PC-3 (cell line): Measurements from ENCODE around the gene GXYLT2. TPM values are rescaled to one million over a fixed set of nuclear protein-coding genes. Genes with fewer than 3 reads are reported as not detected.

Experiments
- ATAC-seq: fragments of 200-7000 bp; cut with Tn5 transposase; 2 replicates; pipeline ENCODE4 v1.9.1; 2020; ENCODE audit warnings: mild to moderate bottlenecking, moderate library complexity
- BruUV-seq: library from RNA; stranded (reverse); fragments of 400-500 nt; replicated peaks from 2 replicates; lab custom pipeline; 2021; lab: Mats Ljungman, UMichigan
- CTCF ChIA-PET: fragments of 300-600 bp; sonication (Branson Sonifier 250); formaldehyde crosslinking; loops from one replicate; lab custom pipeline; 2022; ENCODE audit warnings: antibody characterized with exemption; lab: Charles Lee
- POLR2A ChIA-PET: fragments of 300-600 bp; sonication (Branson Sonifier 250); formaldehyde crosslinking; loops from one replicate; lab custom pipeline; 2022; ENCODE audit warnings: antibody characterized with exemption; ENCODE audit not compliant: unreplicated experiment; lab: Charles Lee
- DNase-seq: peaks from one replicate; pipeline ENCODE4 v3.0.0-alpha.2; 2015
- H2AFZ ChIP-seq: fragments of 300-600 bp; sonication (generic); 2 replicates; pipeline ENCODE4 v1.6.0; 2016; ENCODE audit warnings: antibody characterized with exemption, low read length
- H3F3A ChIP-seq: fragments of 300-600 bp; sonication (generic); one replicate; pipeline ENCODE4 v1.6.0; 2017; ENCODE audit warnings: antibody characterized with exemption, low read length, control low read depth, mild to moderate bottlenecking; ENCODE audit not compliant: unreplicated experiment
- H3K27ac ChIP-seq: fragments of 300-600 bp; sonication (generic); 2 replicates; pipeline ENCODE4 v1.5.1; 2016; ENCODE audit warnings: mild to moderate bottlenecking, low read length
- H3K27me3 ChIP-seq: fragments of 300-600 bp; sonication (generic); 2 replicates; pipeline ENCODE4 v1.6.1; 2016; ENCODE audit warnings: low read length, mixed read lengths
- H3K36me3 ChIP-seq: fragments of 300-600 bp; sonication (generic); 2 replicates; pipeline ENCODE4 v1.6.1; 2016; ENCODE audit warnings: low read depth, mixed run types, low read length, mixed read lengths
- H3K4me1 ChIP-seq: fragments of 300-600 bp; sonication (generic); 2 replicates; pipeline ENCODE4 v1.5.1; 2016; ENCODE audit warnings: low read length; ENCODE audit not compliant: insufficient read depth
- H3K4me2 ChIP-seq: fragments of 300-600 bp; sonication (generic); 2 replicates; pipeline ENCODE4 v1.6.0; 2016; ENCODE audit warnings: low read length
- H3K4me3 ChIP-seq: fragments of 300-600 bp; sonication (generic); 2 replicates; pipeline ENCODE4 v1.5.1; 2016; ENCODE audit warnings: mild to moderate bottlenecking, low read length, mixed read lengths
- H3K79me2 ChIP-seq: fragments of 300-600 bp; sonication (generic); 2 replicates; pipeline ENCODE4 v1.6.1; 2017; ENCODE audit warnings: low read length, mixed read lengths
- H3K9ac ChIP-seq: fragments of 300-600 bp; sonication (generic); 2 replicates; pipeline ENCODE4 v1.6.0; 2016; ENCODE audit warnings: mild to moderate bottlenecking, low read length
- H3K9me2 ChIP-seq: fragments of 300-600 bp; sonication (generic); replicated peaks from 2 replicates; pipeline ENCODE4 v1.6.1; 2016; ENCODE audit warnings: mixed run types, low read length, mixed read lengths
- H3K9me3 ChIP-seq: fragments of 300-600 bp; sonication (generic); 2 replicates; pipeline ENCODE4 v1.6.1; 2016; ENCODE audit warnings: low read length, mixed read lengths
- H4K20me1 ChIP-seq: fragments of 300-600 bp; sonication (generic); 2 replicates; pipeline ENCODE4 v1.6.1; 2016; ENCODE audit warnings: low read length, mixed read lengths
- CTCF ChIP-seq: fragments of 300-600 bp; sonication (generic); conservative IDR thresholded peaks from 2 replicates; pipeline ENCODE4 v1.5.1; 2017; ENCODE audit warnings: antibody characterized with exemption, low read depth, mild to moderate bottlenecking, low read length
- EZH2 ChIP-seq: fragments of 300-600 bp; sonication (generic); IDR thresholded peaks from one replicate; pipeline ENCODE4 v1.6.1; 2017; ENCODE audit warnings: antibody characterized with exemption, mild to moderate bottlenecking, low read length; ENCODE audit not compliant: unreplicated experiment
- EZH2phosphoT487 ChIP-seq: fragments of 300-600 bp; sonication (generic); IDR thresholded peaks from 2 replicates; pipeline ENCODE4 v1.6.1; 2018; ENCODE audit warnings: mild to moderate bottlenecking, antibody characterized with exemption, low read length, borderline replicate concordance
- intact Hi-C: fragments of 100-400 bp; cut with micrococcal nuclease; formaldehyde crosslinking; loops from 2 replicates; pipeline ENCODE4 v1.9.0; 2023
- total RNA-seq: library from RNA; depleted of rRNA; stranded (reverse); fragments of >200 nt; gene quantifications from 2 replicates; pipeline ENCODE4 v1.2.3, GENCODE V29; 2014

GXYLT2 gene
- total RNA-seq, 1 experiment from 2014 or later: 12.6 TPM

GRCh38 chr3:72896996-72897757, 9.3 kb downstream of the GXYLT2 start:
- no peaks in the 10 kb centered on the region for H3K27me3 ChIP-seq
- no peak for DNase-seq
- CTCF ChIA-PET: no interaction called here

GRCh38 chr3:72897758-72898007, 9.8 kb downstream of the GXYLT2 start:
- Histone ChIP-seq H3K27me3 (no peaks in the 10 kb centered on the region), H3K27ac (no peak overlapping the region), H3K9me2 (no peaks in the 10 kb centered on the region), H3K4me2 (no peak overlapping the region), H3K9me3 (no peaks in the 10 kb centered on the region), H3F3A (no peaks in the 10 kb centered on the region), H3K4me3 (no peak overlapping the region), H4K20me1 (no peaks in the 10 kb centered on the region), H3K4me1 (peaks cover 4% of the 10 kb centered on the region), H3K36me3 (no peaks in the 10 kb centered on the region), H3K79me2 (no peaks in the 10 kb centered on the region), H2AFZ (no peak overlapping the region), H3K9ac (no peak overlapping the region)
- CTCF ChIA-PET: no interaction called here
- intact Hi-C loops: no loop called here
- POLR2A ChIA-PET: no interaction called here
- no peak for DNase-seq
- TF ChIP-seq EZH2: no peak
- TF ChIP-seq CTCF: no peak
- TF ChIP-seq EZH2phosphoT487: no peak
- no peak for ATAC-seq
- BruUV-seq: no TSS peak

More at GRCh38 chr3:72896996-72897757, 9.3 kb downstream of the GXYLT2 start:
- Histone ChIP-seq H3K79me2 (no peaks in the 10 kb centered on the region), H2AFZ (no peak overlapping the region), H3K9me3 (no peaks in the 10 kb centered on the region), H3K27ac (no peak overlapping the region), H4K20me1 (no peaks in the 10 kb centered on the region), H3F3A (peaks cover 3% of the 10 kb centered on the region), H3K4me3 (no peak overlapping the region), H3K9ac (no peak overlapping the region), H3K4me1 (peaks cover 9% of the 10 kb centered on the region), H3K4me2 (no peak overlapping the region), H3K36me3 (no peaks in the 10 kb centered on the region), H3K9me2 (no peaks in the 10 kb centered on the region)
- TF ChIP-seq CTCF (no peak), EZH2 (no peak), EZH2phosphoT487 (no peak)
- no peak for ATAC-seq
- intact Hi-C loops: no loop called here
- no TSS peak for BruUV-seq
- POLR2A ChIA-PET: no interaction called here

- Histone ChIP-seq H3K9ac (no peak overlapping the region), H3K9me2 (no peaks in the 10 kb centered on the region), H2AFZ (no peak overlapping the region), H3K4me2 (no peak overlapping the region), H3K36me3 (no peaks in the 10 kb centered on the region), H3K9me3 (no peaks in the 10 kb centered on the region), H3K4me1 (peaks cover 8% of the 10 kb centered on the region; the same call in 1 of the 2 replicates), H4K20me1 (no peaks in the 10 kb centered on the region), H3F3A (no peaks in the 10 kb centered on the region), H3K27me3 (no peaks in the 10 kb centered on the region), H3K79me2 (no peaks in the 10 kb centered on the region), H3K4me3 (no peak overlapping the region), H3K27ac (no peak overlapping the region)
- DNase-seq: no peak
- no peak for ATAC-seq
- POLR2A ChIA-PET: no interaction called here
- CTCF ChIA-PET: no interaction called here
- BruUV-seq: no TSS peak
- intact Hi-C loops: no loop called here
- TF ChIP-seq EZH2phosphoT487: no peak
- TF ChIP-seq EZH2: no peak
- TF ChIP-seq CTCF: no peak
Measured at GRCh38 chr3:72899349-72899765, 11.5 kb downstream of the GXYLT2 start.
